Right cardiac atrium (tissue), 5 donors: ENCODE measurements around the gene CSPG4. TPM values are rescaled to one million over a fixed set of nuclear protein-coding genes. Genes with fewer than 3 reads are reported as not detected.

ENCODE experiments used
- polyA plus RNA-seq: library from polyadenylated mRNA; stranded (reverse); fragments of 200-250 nt; gene quantifications from one replicate; pipeline ENCODE4 v1.2.3, GENCODE V29; 2013
- total RNA-seq, 4 donors: library from RNA; stranded (reverse); fragmentation: NEBNext Ultra II Directional; extraction: Animal tissue kit (Norgen Biotek cat#: 25700); gene quantifications; one replicate each; pipeline ENCODE4 v1.2.1, GENCODE V29; 2021
- donor health status: healthy with polysubstance abuse.
- donor health status: DM: no; HTN: yes; CAD: no.
- donor health status: DM: no; HTN: no; CAD: no.
- donor health status: DM: no; HTN: yes; CAD: no; lungs with severe emphysema.
- donor health status: DM: yes; HTN: yes; CAD: no.

CSPG4 gene
- total and polyA plus RNA-seq, 5 donors = 10.1 to 48.9 (median 14.7) TPM

Other genes with a start within 250 kb of the CSPG4 start
- 10 to 100 TPM in 1 of 4 donors, 1 to 10 TPM in 3; 8.9 to 16.0 (median 9.6) TPM for gene PTPN9, start 133.5 kb downstream of the CSPG4 start, total RNA-seq
- 4.5 TPM for gene PTPN9, start 133.5 kb downstream of the CSPG4 start, polyA plus RNA-seq
- gene SNUPN, start 87.1 kb downstream of the CSPG4 start, total RNA-seq = 10 to 100 TPM; 15.3 to 19.8 (median 18.4) TPM
- 17.9 TPM for gene SNUPN, start 87.1 kb downstream of the CSPG4 start, polyA plus RNA-seq
- 10 to 100 TPM; 39.4 to 49.3 (median 46.8) TPM for gene IMP3, start 72.6 kb downstream of the CSPG4 start, total RNA-seq
- 48.1 TPM for gene IMP3, start 72.6 kb downstream of the CSPG4 start, polyA plus RNA-seq
- 10 to 100 TPM; 14.6 to 18.4 (median 17.8) TPM for gene SNX33, start 64.9 kb downstream of the CSPG4 start, total RNA-seq
- 13.2 TPM for gene SNX33, start 64.9 kb downstream of the CSPG4 start, polyA plus RNA-seq
- gene UBE2Q2, start 130.6 kb upstream of the CSPG4 start, total RNA-seq = 10 to 100 TPM; 26.5 to 32.6 (median 27.4) TPM
- gene UBE2Q2, start 130.6 kb upstream of the CSPG4 start, polyA plus RNA-seq = 18.2 TPM
- gene FBXO22, start 191.0 kb upstream of the CSPG4 start, total RNA-seq = 10 to 100 TPM; 18.8 to 22.8 (median 20.2) TPM
- 13.0 TPM for gene FBXO22, start 191.0 kb upstream of the CSPG4 start, polyA plus RNA-seq